ENCODE results near the gene SPATA18.

Gene SPATA18

DNA sequence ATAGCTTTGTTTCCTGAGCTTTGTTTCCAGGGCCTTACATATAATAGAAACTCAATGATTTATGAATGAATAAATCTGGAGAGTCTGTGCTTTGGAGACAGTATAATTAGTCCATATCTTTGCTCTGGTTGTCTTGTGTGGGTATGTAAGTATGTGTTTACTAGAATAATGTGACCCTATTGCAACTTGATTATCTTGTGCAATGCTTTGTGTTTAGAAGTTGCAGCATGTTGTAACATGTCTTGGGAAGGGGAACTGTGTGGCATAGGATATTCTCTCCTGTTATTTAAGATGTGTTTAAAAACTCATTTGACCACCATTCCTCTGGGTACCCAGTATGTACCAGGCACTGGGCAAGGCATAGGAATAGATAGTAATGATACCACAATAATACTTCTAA, 6.1 kb downstream of the SPATA18 start:
- POLR2A ChIA-PET, result no interaction called here
- DNase-seq (ENCODE audit: extremely low spot score), result no peak
- TF ChIP-seq CTBP1 (IDR thresholded peaks at IDR 0.05; ENCODE audit: borderline replicate concordance) (no peak), NFRKB (IDR thresholded peaks at IDR 0.05) (no peak), LEF1 (IDR thresholded peaks at IDR 0.05; ENCODE audit: borderline replicate concordance) (no peak), ARNT (IDR thresholded peaks at IDR 0.05) (no peak), SUZ12 (IDR thresholded peaks at IDR 0.05) (no peak), FOXA1 (IDR thresholded peaks at IDR 0.05) (no peak), L3MBTL2 (conservative IDR thresholded peaks at IDR 0.05) (no peak), ZNF384 (IDR thresholded peaks at IDR 0.05) (no peak), BHLHE40 (IDR thresholded peaks at IDR 0.05; ENCODE audit: borderline replicate concordance) (no peak), FOXM1 (IDR thresholded peaks at IDR 0.05; ENCODE audit: borderline replicate concordance) (no peak), HDGF (IDR thresholded peaks at IDR 0.05; ENCODE audit: borderline replicate concordance) (no peak)
- TF ChIP-seq, protein P1, sequence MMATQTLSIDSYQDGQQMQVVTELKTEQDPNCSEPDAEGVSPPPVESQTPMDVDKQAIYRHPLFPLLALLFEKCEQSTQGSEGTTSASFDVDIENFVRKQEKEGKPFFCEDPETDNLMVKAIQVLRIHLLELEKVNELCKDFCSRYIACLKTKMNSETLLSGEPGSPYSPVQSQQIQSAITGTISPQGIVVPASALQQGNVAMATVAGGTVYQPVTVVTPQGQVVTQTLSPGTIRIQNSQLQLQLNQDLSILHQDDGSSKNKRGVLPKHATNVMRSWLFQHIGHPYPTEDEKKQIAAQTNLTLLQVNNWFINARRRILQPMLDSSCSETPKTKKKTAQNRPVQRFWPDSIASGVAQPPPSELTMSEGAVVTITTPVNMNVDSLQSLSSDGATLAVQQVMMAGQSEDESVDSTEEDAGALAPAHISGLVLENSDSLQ (IDR thresholded peaks at IDR 0.05), result no peak
- CTCF ChIA-PET, result no interaction called here

DNA sequence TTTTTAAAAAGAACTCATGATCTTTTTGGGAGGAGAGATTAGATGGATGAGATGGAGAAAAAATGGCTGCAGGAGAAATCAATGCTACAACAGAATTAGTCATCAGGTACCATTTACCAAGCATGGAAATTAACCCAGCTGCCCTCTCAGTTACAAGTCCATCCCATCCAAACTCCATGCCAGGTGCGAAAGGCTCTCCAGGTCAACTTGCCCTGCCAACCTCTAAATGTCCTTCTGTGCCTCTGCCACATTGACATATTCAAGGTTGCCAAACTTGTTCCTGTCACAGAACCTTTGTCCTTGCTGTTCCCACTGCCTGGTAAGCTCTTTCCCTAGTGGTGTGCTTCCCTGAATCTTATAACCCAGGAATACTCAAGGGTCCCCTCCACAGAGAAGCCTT, 7.2 kb downstream of the SPATA18 start:
- ChIA-PET CTCF (no interaction called here), POLR2A (no interaction called here)
- TF ChIP-seq FOXM1 (IDR thresholded peaks at IDR 0.05; ENCODE audit: borderline replicate concordance) (no peak), HDGF (IDR thresholded peaks at IDR 0.05; ENCODE audit: borderline replicate concordance) (no peak), CTBP1 (IDR thresholded peaks at IDR 0.05; ENCODE audit: borderline replicate concordance) (no peak), TARDBP (IDR thresholded peaks at IDR 0.05) (no peak), ELF4 (IDR thresholded peaks at IDR 0.05) (no peak), BHLHE40 (IDR thresholded peaks at IDR 0.05; ENCODE audit: borderline replicate concordance) (no peak), LEF1 (IDR thresholded peaks at IDR 0.05; ENCODE audit: borderline replicate concordance) (no peak), FOXK2 (IDR thresholded peaks at IDR 0.05) (no peak)
- no peak for DNase-seq (ENCODE audit: extremely low spot score)

DNA sequence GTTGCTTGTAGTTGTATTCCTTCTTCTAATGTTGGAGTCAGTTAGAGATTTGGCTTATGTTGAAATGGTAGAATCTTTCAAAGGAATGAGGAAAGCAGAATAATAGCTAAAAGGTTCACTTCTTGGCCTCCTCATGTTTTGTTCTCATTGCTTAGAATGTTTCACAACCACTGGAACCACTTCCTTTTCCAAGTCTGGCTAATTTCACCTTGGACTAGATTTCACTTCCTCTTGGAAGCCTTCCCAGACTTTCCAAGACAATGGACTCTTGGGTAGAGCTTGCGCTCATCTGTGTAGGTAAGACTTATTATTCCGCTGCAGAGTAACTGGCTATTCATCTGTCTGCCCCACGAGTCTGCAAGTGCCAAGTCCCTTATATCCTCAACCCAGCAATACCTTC, 8.3 kb downstream of the SPATA18 start:
- ChIA-PET POLR2A (no interaction called here), CTCF (no interaction called here)
- TF ChIP-seq FOXM1 (IDR thresholded peaks at IDR 0.05; ENCODE audit: borderline replicate concordance) (no peak), L3MBTL2 (conservative IDR thresholded peaks at IDR 0.05) (no peak), SUZ12 (IDR thresholded peaks at IDR 0.05) (no peak), FOXA1 (IDR thresholded peaks at IDR 0.05) (no peak), ELF4 (IDR thresholded peaks at IDR 0.05) (no peak), FOXK2 (IDR thresholded peaks at IDR 0.05) (no peak), CTBP1 (IDR thresholded peaks at IDR 0.05; ENCODE audit: borderline replicate concordance) (no peak), ARNT (IDR thresholded peaks at IDR 0.05) (no peak), BHLHE40 (IDR thresholded peaks at IDR 0.05; ENCODE audit: borderline replicate concordance) (no peak), HDGF (IDR thresholded peaks at IDR 0.05; ENCODE audit: borderline replicate concordance) (no peak), SP1 (IDR thresholded peaks at IDR 0.05) (no peak), LEF1 (IDR thresholded peaks at IDR 0.05; ENCODE audit: borderline replicate concordance) (no peak), NFRKB (IDR thresholded peaks at IDR 0.05) (no peak), ZNF384 (IDR thresholded peaks at IDR 0.05) (no peak), TARDBP (IDR thresholded peaks at IDR 0.05) (no peak)
- TF ChIP-seq, protein P1 (IDR thresholded peaks at IDR 0.05), result no peak
- no peak for DNase-seq (ENCODE audit: extremely low spot score)

DNA sequence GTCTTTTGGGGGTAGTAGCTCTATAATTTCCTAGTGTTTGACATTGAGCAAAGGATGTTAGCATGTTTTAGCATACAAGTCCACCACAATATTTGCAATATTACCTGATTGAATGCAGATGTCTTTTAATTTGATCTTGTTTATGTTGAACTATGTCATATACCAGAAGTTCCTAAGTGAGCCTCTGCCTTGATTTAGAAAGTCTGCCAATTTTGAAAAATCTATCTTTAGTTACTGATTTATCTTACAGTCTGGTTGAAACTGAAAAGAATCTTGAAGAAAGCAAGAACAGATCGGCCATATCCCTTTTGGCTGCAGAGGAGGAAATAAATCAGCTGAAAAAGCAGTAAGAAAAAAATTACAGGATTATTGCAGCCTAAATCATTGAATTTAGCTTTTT, 18.5 kb downstream of the SPATA18 start:
- no peak for TF ChIP-seq TARDBP (IDR thresholded peaks at IDR 0.05)
- no peak for TF ChIP-seq HDGF (IDR thresholded peaks at IDR 0.05; ENCODE audit: borderline replicate concordance)
- no peak for TF ChIP-seq SP1 (IDR thresholded peaks at IDR 0.05)
- TF ChIP-seq SUZ12 (IDR thresholded peaks at IDR 0.05), result no peak
- no peak for TF ChIP-seq ELF4 (IDR thresholded peaks at IDR 0.05)
- TF ChIP-seq L3MBTL2 (conservative IDR thresholded peaks at IDR 0.05), result no peak
- no peak for TF ChIP-seq ARNT (IDR thresholded peaks at IDR 0.05)
- no peak for TF ChIP-seq NFRKB (IDR thresholded peaks at IDR 0.05)
- TF ChIP-seq FOXA1 (IDR thresholded peaks at IDR 0.05), result no peak
- TF ChIP-seq BHLHE40 (IDR thresholded peaks at IDR 0.05; ENCODE audit: borderline replicate concordance), result no peak
- no peak for TF ChIP-seq FOXM1 (IDR thresholded peaks at IDR 0.05; ENCODE audit: borderline replicate concordance)
- TF ChIP-seq FOXK2 (IDR thresholded peaks at IDR 0.05), result no peak
- no peak for TF ChIP-seq ZNF384 (IDR thresholded peaks at IDR 0.05)
- ChIA-PET POLR2A (no interaction called here), CTCF (no interaction called here)
- no peak for DNase-seq (ENCODE audit: extremely low spot score)

DNA sequence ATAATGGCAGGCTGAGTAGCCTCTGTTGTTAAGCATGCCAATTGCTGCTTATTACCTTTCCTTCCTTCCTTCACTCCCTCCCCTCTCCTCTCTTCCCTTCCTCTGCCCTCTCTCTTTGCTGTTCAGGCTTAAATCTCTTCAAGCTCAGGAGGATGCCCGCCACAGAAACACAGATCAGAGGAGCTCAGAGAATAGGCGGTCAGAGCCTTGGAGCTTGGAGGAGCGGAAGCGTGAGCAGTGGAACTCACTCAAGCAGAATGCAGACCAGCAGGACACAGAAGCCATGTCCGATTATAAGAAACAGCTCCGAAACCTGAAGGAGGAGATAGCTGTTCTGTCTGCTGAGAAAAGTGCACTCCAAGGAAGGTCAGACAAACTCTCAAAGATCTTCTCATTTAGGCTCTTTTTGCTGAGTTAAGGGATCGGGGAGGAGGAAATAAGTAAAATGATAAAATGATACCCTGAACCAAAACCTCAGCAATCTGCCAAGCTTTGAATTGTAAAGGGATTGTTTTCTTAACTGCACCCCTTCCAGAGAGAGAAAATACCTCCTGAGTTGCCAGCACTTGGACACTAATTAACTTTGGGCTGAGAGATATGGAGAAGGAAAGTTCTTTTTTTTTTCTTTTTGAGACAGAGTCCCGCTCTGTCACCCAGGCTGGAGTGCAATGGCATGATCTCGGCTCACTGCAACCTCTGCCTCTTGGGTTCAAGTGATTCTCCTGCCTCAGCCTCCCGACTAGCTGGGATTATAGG, 20.9 kb downstream of the SPATA18 start:
- no peak for TF ChIP-seq FOXK2 (IDR thresholded peaks at IDR 0.05)
- TF ChIP-seq SUZ12 (IDR thresholded peaks at IDR 0.05), result no peak
- TF ChIP-seq ELF4 (IDR thresholded peaks at IDR 0.05), result no peak
- no peak for TF ChIP-seq TARDBP (IDR thresholded peaks at IDR 0.05)
- no peak for TF ChIP-seq FOXM1 (IDR thresholded peaks at IDR 0.05; ENCODE audit: borderline replicate concordance)
- TF ChIP-seq L3MBTL2 (conservative IDR thresholded peaks at IDR 0.05), result no peak
- no peak for TF ChIP-seq HDGF (IDR thresholded peaks at IDR 0.05; ENCODE audit: borderline replicate concordance)
- no peak for TF ChIP-seq BHLHE40 (IDR thresholded peaks at IDR 0.05; ENCODE audit: borderline replicate concordance)
- TF ChIP-seq NFRKB (IDR thresholded peaks at IDR 0.05), result no peak
- no peak for TF ChIP-seq LEF1 (IDR thresholded peaks at IDR 0.05; ENCODE audit: borderline replicate concordance)
- TF ChIP-seq FOXA1 (IDR thresholded peaks at IDR 0.05), result no peak
- TF ChIP-seq ARNT (IDR thresholded peaks at IDR 0.05), result no peak
- TF ChIP-seq, protein P1 (IDR thresholded peaks at IDR 0.05), result no peak
- no peak for TF ChIP-seq ZNF384 (IDR thresholded peaks at IDR 0.05)
- TF ChIP-seq SP1 (IDR thresholded peaks at IDR 0.05), result no peak
- no peak for TF ChIP-seq CTBP1 (IDR thresholded peaks at IDR 0.05; ENCODE audit: borderline replicate concordance)
- DNase-seq (ENCODE audit: extremely low spot score), result no peak
- ChIA-PET CTCF (no interaction called here), POLR2A (no interaction called here)

DNA sequence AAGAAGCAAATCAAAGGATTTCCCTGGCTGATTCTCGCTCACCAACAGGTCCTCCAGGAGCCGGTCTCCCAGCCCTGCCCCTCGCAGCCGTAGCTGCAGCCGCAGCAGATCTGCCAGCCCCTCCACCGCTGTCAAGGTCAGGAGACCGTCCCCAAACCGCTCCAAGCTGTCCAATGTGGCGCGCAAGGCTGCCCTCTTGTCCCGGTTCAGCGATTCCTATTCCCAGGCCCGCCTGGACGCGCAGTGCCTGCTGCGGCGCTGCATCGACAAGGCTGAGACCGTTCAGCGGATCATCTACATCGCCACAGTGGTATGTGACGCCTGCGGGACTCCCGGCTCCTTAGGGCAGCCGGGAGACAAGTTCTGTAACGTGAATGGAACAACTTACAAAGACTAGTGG, 25.6 kb downstream of the SPATA18 start:
- TF ChIP-seq NFRKB (IDR thresholded peaks at IDR 0.05), result no peak
- no peak for TF ChIP-seq ARNT (IDR thresholded peaks at IDR 0.05)
- no peak for TF ChIP-seq FOXM1 (IDR thresholded peaks at IDR 0.05; ENCODE audit: borderline replicate concordance)
- TF ChIP-seq LEF1 (IDR thresholded peaks at IDR 0.05; ENCODE audit: borderline replicate concordance), result no peak
- TF ChIP-seq BHLHE40 (IDR thresholded peaks at IDR 0.05; ENCODE audit: borderline replicate concordance), result no peak
- no peak for TF ChIP-seq SP1 (IDR thresholded peaks at IDR 0.05)
- TF ChIP-seq CTBP1 (IDR thresholded peaks at IDR 0.05; ENCODE audit: borderline replicate concordance), result no peak
- TF ChIP-seq ELF4 (IDR thresholded peaks at IDR 0.05), result no peak
- TF ChIP-seq FOXK2 (IDR thresholded peaks at IDR 0.05), result no peak
- no peak for TF ChIP-seq L3MBTL2 (conservative IDR thresholded peaks at IDR 0.05)
- no peak for TF ChIP-seq TARDBP (IDR thresholded peaks at IDR 0.05)
- no peak for TF ChIP-seq SUZ12 (IDR thresholded peaks at IDR 0.05)
- TF ChIP-seq HDGF (IDR thresholded peaks at IDR 0.05; ENCODE audit: borderline replicate concordance), result no peak
- no peak for TF ChIP-seq ZNF384 (IDR thresholded peaks at IDR 0.05)
- TF ChIP-seq, protein P1 (IDR thresholded peaks at IDR 0.05), result no peak
- TF ChIP-seq FOXA1 (IDR thresholded peaks at IDR 0.05), result no peak
- ChIA-PET CTCF (no interaction called here), POLR2A (no interaction called here)
- DNase-seq (ENCODE audit: extremely low spot score), result no peak
